HCT116 (cell line): ENCODE measurements around the gene DIP2B. TPM values are rescaled to one million over a fixed set of nuclear protein-coding genes. Genes with fewer than 3 reads are reported as not detected.
A peak's percentile ranks its signal among the peaks of the same experiment; 100 is the strongest.

Experiments
- ATAC-seq: fragments of 200-7000 bp; cut with Tn5 transposase; 2 replicates; pipeline ENCODE4 v1.9.1; 2020; ENCODE audit warnings: mild to moderate bottlenecking, moderate library complexity
- BruUV-seq: library from RNA; stranded (reverse); fragments of 400-500 nt; replicated peaks from 2 replicates; lab custom pipeline; 2021; lab: Mats Ljungman, UMichigan
- CTCF ChIA-PET: fragments of 300-600 bp; sonication (Branson Sonifier 250); formaldehyde crosslinking; loops from one replicate; lab custom pipeline; 2021; ENCODE audit warnings: antibody characterized with exemption; lab: Charles Lee
- POLR2A ChIA-PET: fragments of 300-600, 350-600 bp; sonication (Branson Sonifier 250); formaldehyde crosslinking; loops from one replicate; lab custom pipeline; 2021; ENCODE audit warnings: antibody characterized with exemption; lab: Charles Lee
- RAD21 ChIA-PET, 2 experiments: fragments of 300-600 bp; sonication (Branson Sonifier 250); formaldehyde crosslinking; loops; one replicate each; lab custom pipeline; 2023; ENCODE audit warnings: low total read pairs in 2 of 2; ENCODE audit not compliant: uncharacterized antibody in 2 of 2, unreplicated experiment in 2 of 2, low non-redundant PET in 1 of 2; lab: Charles Lee
- DNase-seq: peaks from one replicate; pipeline ENCODE4 v3.0.0-alpha.2; 2010; ENCODE audit warnings: low read depth, low spot score
- H2AFZ ChIP-seq: fragments of 200-600 bp; shearing (Covaris generic), sonication (generic); 2 replicates; pipeline ENCODE4 v1.6.1; 2017; ENCODE audit warnings: low read depth, mixed run types, mixed read lengths, antibody characterized with exemption, low read length; ENCODE audit not compliant: poor library complexity, severe bottlenecking
- H3K27ac ChIP-seq: 2 replicates; pipeline ENCODE4 v1.5.1; 2012; ENCODE audit warnings: low read depth, low read length
- H3K27me3 ChIP-seq: fragments of 200-600 bp; sonication (generic); 2 replicates; pipeline ENCODE4 v1.6.1; 2016; ENCODE audit warnings: mixed run types, low read length, mixed read lengths; ENCODE audit not compliant: insufficient read depth
- H3K36me3 ChIP-seq, 2 experiments: fragments of 200-500 bp in 1 of 2; fragments of 200-600 bp in 1 of 2; sonication (Bioruptor generic) in 1 of 2; sonication (generic) in 1 of 2; 2 replicates each; pipeline versions ENCODE4 v1.5.1 to v1.6.1; 2014 to 2016; ENCODE audit warnings: low read length in 2 of 2, inconsistent platforms in 1 of 2, mixed read lengths in 1 of 2, mixed run types in 1 of 2; ENCODE audit not compliant: insufficient read depth in 2 of 2, control insufficient read depth in 1 of 2
- H3K4me1 ChIP-seq, 2 experiments: fragments of 200-600 bp in 1 of 2; sonication (generic) in 1 of 2; 2 replicates each; pipeline versions ENCODE4 v1.5.1 to v1.6.1; 2012 to 2017; ENCODE audit warnings: low read length in 2 of 2, inconsistent platforms in 1 of 2, mild to moderate bottlenecking in 1 of 2, mixed read lengths in 1 of 2, mixed run types in 1 of 2, moderate library complexity in 1 of 2; ENCODE audit not compliant: insufficient read depth in 2 of 2, control insufficient read depth in 1 of 2
- H3K4me2 ChIP-seq: fragments of 200-600 bp; sonication (generic); 2 replicates; pipeline ENCODE4 v1.6.1; 2017; ENCODE audit warnings: mixed run types, low read length, mixed read lengths
- H3K4me3 ChIP-seq, 2 experiments: fragments of 200-600 bp in 1 of 2; sonication (generic) in 1 of 2; replicated peaks in 1 of 2; 2 replicates each; pipeline ENCODE4 v1.5.1; 2011 to 2016; ENCODE audit warnings: low read length in 2 of 2, control low read depth in 1 of 2, low read depth in 1 of 2, mild to moderate bottlenecking in 1 of 2, mixed read lengths in 1 of 2, mixed run types in 1 of 2
- H3K79me2 ChIP-seq: fragments of 200-600 bp; sonication (generic); 2 replicates; pipeline ENCODE4 v1.6.1; 2017; ENCODE audit warnings: mild to moderate bottlenecking, mixed run types, low read length, moderate library complexity, mixed read lengths; ENCODE audit not compliant: insufficient read depth
- H3K9ac ChIP-seq: fragments of 200-600 bp; sonication (generic); 2 replicates; pipeline ENCODE4 v1.6.1; 2016; ENCODE audit warnings: low read length, mixed read lengths
- H3K9me2 ChIP-seq: fragments of 200-600 bp; sonication (generic), shearing (Covaris generic); 2 replicates; pipeline ENCODE4 v1.6.1; 2017; ENCODE audit warnings: mixed run types, mild to moderate bottlenecking, moderate library complexity; ENCODE audit not compliant: insufficient read depth
- H3K9me3 ChIP-seq, 2 experiments: fragments of 200-500 bp in 1 of 2; fragments of 200-600 bp in 1 of 2; sonication (Bioruptor generic) in 1 of 2; sonication (generic) in 1 of 2; 2 replicates each; pipeline ENCODE4 v1.6.1; 2014 to 2017; ENCODE audit warnings: low read length in 2 of 2, mixed read lengths in 2 of 2, inconsistent platforms in 1 of 2, low read depth in 1 of 2, mild to moderate bottlenecking in 1 of 2, mixed run types in 1 of 2, moderate library complexity in 1 of 2; ENCODE audit not compliant: control insufficient read depth in 1 of 2, insufficient read depth in 1 of 2
- H4K20me1 ChIP-seq: fragments of 200-600 bp; sonication (generic), shearing (Covaris generic); 2 replicates; pipeline ENCODE4 v1.6.1; 2017; ENCODE audit warnings: mixed run types, mild to moderate bottlenecking, moderate library complexity; ENCODE audit not compliant: insufficient read depth
- EGR1 ChIP-seq: IDR thresholded peaks from 2 replicates; pipeline ENCODE4 v1.6.1; 2012; ENCODE audit warnings: low read depth
- EZH2phosphoT487 ChIP-seq: fragments of 200-600 bp; IDR thresholded peaks from 2 replicates; pipeline ENCODE4 v1.6.1; 2018; ENCODE audit warnings: antibody characterized with exemption, borderline replicate concordance
- FOSL1 ChIP-seq: IDR thresholded peaks from 2 replicates; pipeline ENCODE4 v1.6.1; 2012; ENCODE audit warnings: low read depth
- JUND ChIP-seq: IDR thresholded peaks from 2 replicates; pipeline ENCODE4 v1.6.1; 2012
- POLR2A ChIP-seq: IDR thresholded peaks from 2 replicates; pipeline ENCODE4 v1.7.0; 2011; ENCODE audit warnings: borderline replicate concordance; ENCODE audit not compliant: insufficient read depth, insufficient read length; ENCODE audit errors: extremely low read depth
- POLR2AphosphoS5 ChIP-seq: IDR thresholded peaks from 2 replicates; pipeline ENCODE4 v1.6.1; 2011; ENCODE audit warnings: mild to moderate bottlenecking, low read depth, low read length, moderate library complexity
- RAD21 ChIP-seq: IDR thresholded peaks from 2 replicates; pipeline ENCODE4 v1.6.1; 2012; ENCODE audit warnings: low read depth, mild to moderate bottlenecking
- SIN3A ChIP-seq: IDR thresholded peaks from 2 replicates; pipeline ENCODE4 v1.6.1; 2012; ENCODE audit warnings: low read depth
- SP1 ChIP-seq: IDR thresholded peaks from 2 replicates; pipeline ENCODE4 v1.6.1; 2012; ENCODE audit warnings: low read depth
- SRF ChIP-seq: IDR thresholded peaks from 2 replicates; pipeline ENCODE4 v1.6.1; 2012; ENCODE audit warnings: low read depth
- TCF7L2 ChIP-seq: IDR thresholded peaks from 2 replicates; pipeline ENCODE4 v1.7.0; 2011; ENCODE audit warnings: borderline replicate concordance, inconsistent platforms; ENCODE audit not compliant: insufficient read depth, insufficient read length; ENCODE audit errors: extremely low read depth
- YY1 ChIP-seq: IDR thresholded peaks from 2 replicates; pipeline ENCODE4 v1.6.1; 2011; ENCODE audit warnings: low read length, low read depth, moderate library complexity, mild to moderate bottlenecking; ENCODE audit not compliant: insufficient replicate concordance; ENCODE audit errors: extremely low read depth
- intact Hi-C: fragments of 100-400 bp; cut with micrococcal nuclease; formaldehyde crosslinking; loops from 2 replicates; pipeline ENCODE4 v1.10.0; 2022
- total RNA-seq: library from RNA; stranded (reverse); gene quantifications from one replicate; pipeline ENCODE4 v1.2.1, GENCODE V29; 2021; ENCODE audit not compliant: unreplicated experiment
- TF ChIP-seq, protein P1 (sequence below): IDR thresholded peaks from 2 replicates; pipeline ENCODE4 v1.6.1; 2011; ENCODE audit warnings: mild to moderate bottlenecking, low read length, moderate library complexity; ENCODE audit not compliant: insufficient replicate concordance; ENCODE audit errors: extremely low read depth
- TF ChIP-seq, protein P2 (sequence below): IDR thresholded peaks from 2 replicates; pipeline ENCODE4 v1.6.1; 2012

The DIP2B gene
- total RNA-seq, 1 experiment from 2014 or later: 32.3 TPM

DNA sequence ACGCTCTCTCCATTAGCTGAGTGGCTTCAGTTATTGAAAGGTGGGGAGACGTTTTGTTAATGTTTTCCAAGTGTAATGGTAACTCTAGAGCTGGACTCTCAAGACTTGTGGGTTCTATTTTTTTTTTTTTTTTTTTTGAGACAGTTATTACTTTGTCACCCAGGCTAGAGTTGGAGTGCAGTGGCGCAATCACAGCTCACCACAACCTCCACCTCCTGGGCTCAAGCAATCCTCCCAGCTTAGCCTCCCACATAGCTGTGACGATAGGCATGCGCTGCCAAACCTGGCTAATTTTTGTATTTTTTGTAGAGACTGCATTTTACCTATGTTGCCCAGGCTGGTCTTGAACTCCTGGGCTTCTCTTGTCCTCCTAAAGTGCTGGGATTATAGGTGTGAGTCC is 285.3 kb downstream of the DIP2B start:
- no peak for TF ChIP-seq JUND
- TF ChIP-seq POLR2AphosphoS5: no peak
- TF ChIP-seq, protein P1, sequence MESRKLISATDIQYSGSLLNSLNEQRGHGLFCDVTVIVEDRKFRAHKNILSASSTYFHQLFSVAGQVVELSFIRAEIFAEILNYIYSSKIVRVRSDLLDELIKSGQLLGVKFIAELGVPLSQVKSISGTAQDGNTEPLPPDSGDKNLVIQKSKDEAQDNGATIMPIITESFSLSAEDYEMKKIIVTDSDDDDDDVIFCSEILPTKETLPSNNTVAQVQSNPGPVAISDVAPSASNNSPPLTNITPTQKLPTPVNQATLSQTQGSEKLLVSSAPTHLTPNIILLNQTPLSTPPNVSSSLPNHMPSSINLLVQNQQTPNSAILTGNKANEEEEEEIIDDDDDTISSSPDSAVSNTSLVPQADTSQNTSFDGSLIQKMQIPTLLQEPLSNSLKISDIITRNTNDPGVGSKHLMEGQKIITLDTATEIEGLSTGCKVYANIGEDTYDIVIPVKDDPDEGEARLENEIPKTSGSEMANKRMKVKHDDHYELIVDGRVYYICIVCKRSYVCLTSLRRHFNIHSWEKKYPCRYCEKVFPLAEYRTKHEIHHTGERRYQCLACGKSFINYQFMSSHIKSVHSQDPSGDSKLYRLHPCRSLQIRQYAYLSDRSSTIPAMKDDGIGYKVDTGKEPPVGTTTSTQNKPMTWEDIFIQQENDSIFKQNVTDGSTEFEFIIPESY: no peak
- TF ChIP-seq TCF7L2: no peak
- TF ChIP-seq EZH2phosphoT487: no peak
- TF ChIP-seq POLR2A: no peak
- TF ChIP-seq SIN3A: no peak
- TF ChIP-seq, protein P2, sequence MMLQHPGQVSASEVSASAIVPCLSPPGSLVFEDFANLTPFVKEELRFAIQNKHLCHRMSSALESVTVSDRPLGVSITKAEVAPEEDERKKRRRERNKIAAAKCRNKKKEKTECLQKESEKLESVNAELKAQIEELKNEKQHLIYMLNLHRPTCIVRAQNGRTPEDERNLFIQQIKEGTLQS: no peak
- no peak for TF ChIP-seq SRF
- no peak for TF ChIP-seq SP1
- TF ChIP-seq RAD21: no peak
- TF ChIP-seq FOSL1: no peak
- TF ChIP-seq EGR1: no peak
- TF ChIP-seq YY1: no peak
- ChIA-PET RAD21 (no interaction called here), CTCF (no interaction called here), POLR2A (interaction anchor here (0.7 kb wide), 2 partner anchors 26 to 1660 kb away, joined by 3 to 4 read pairs; partner anchors contain the start of gene ATF1)
- DNase-seq (no peak), ATAC-seq (no peak)
- no peaks in the 10 kb centered on the region for H3K9me3 ChIP-seq
- peaks cover 55 to 61% of the 10 kb centered on the region in 2 experiments for H3K4me1 ChIP-seq
- no peaks in the 10 kb centered on the region for H4K20me1 ChIP-seq
- no peak overlapping the region for H3K27ac ChIP-seq
- H3K4me3 ChIP-seq: no peak overlapping the region
- H3K36me3 ChIP-seq: no peaks in the 10 kb centered on the region
- no peak overlapping the region for H3K9ac ChIP-seq
- H3K79me2 ChIP-seq: peaks cover 47% of the 10 kb centered on the region
- no peaks in the 10 kb centered on the region for H3K27me3 ChIP-seq
- intact Hi-C loops: no loop called here
- no peaks in the 10 kb centered on the region for H3K9me2 ChIP-seq
- no peak overlapping the region for H2AFZ ChIP-seq
- H3K4me2 ChIP-seq: peak overlapping the region; percentile 32; the same call in 1 of the 2 replicates
- no TSS peak for BruUV-seq

Other genes with a start within 250 kb of the DIP2B start
- 79.6 TPM for gene LIMA1, start 221.5 kb upstream of the DIP2B start, total RNA-seq
- not detected for gene FAM186A, start 108.4 kb upstream of the DIP2B start, total RNA-seq
- gene LARP4, start 104.1 kb upstream of the DIP2B start, total RNA-seq: 76.3 TPM